IPS-15b (cell line): ENCODE measurements around the gene BAIAP2L2.
"Not testable (repeated sequence)": the region's sequence is repeated elsewhere in the genome, so short reads cannot be mapped to it uniquely, and the experiment has no call there.

ENCODE experiments used
- H3K27me3 ChIP-seq: one replicate; pipeline ENCODE4 v1.6.1; 2013; ENCODE audit warnings: low read length; ENCODE audit not compliant: control insufficient read depth, insufficient read depth
- H3K36me3 ChIP-seq: one replicate; pipeline ENCODE4 v1.6.1; 2013; ENCODE audit warnings: low read length; ENCODE audit not compliant: control insufficient read depth, insufficient read depth
- H3K4me1 ChIP-seq: one replicate; pipeline ENCODE4 v1.6.1; 2013; ENCODE audit warnings: mild to moderate bottlenecking, low read length; ENCODE audit not compliant: control insufficient read depth, insufficient read depth
- H3K4me3 ChIP-seq: one replicate; pipeline ENCODE4 v1.5.1; 2013; ENCODE audit warnings: low read depth, low read length
- H3K9ac ChIP-seq: one replicate; pipeline ENCODE4 v1.6.1; 2013; ENCODE audit warnings: low read depth, mild to moderate bottlenecking, low read length
- H3K9me3 ChIP-seq: one replicate; pipeline ENCODE4 v1.6.1; 2013; ENCODE audit warnings: mild to moderate bottlenecking, low read length; ENCODE audit not compliant: control insufficient read depth, insufficient read depth

The BAIAP2L2 gene

DNA sequence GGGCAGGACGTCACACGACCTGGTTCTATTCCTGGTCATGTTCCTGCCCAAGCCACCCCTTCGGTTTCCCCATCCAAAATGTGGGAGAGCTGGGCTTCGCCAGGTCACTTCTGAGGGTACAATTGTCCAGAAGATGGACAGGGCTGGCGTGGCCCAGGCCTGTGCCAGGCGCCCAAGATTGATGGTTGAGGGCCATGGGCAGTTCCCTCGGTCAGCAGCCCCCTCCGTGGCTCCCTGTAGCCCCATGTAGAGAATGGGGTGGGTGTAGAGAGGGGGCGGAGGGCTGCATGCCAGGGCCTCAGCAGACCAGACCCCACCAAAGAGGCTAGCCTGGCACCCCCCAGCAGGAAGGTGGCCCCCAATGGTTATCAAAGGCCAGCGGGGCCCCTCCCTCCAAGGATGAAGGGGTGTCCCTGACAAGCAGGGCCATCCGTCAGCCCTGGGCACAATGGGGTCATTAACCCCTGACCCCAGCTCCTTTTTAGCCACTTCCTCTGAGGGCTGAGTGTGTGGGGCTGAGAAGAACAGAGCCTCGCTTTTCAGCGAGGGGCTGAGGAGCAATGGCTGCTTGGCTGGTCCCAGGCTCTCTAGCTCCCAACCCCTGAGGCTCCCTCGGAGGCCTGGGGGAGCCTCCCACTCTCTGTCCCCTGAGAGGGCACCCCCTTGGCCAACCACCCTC is 64.3 kb downstream of the BAIAP2L2 start:
- no peak overlapping the region for H3K9ac ChIP-seq
- no peaks in the 10 kb centered on the region for H3K4me1 ChIP-seq
- no peaks in the 10 kb centered on the region for H3K9me3 ChIP-seq
- no peaks in the 10 kb centered on the region for H3K36me3 ChIP-seq
- H3K4me3 ChIP-seq, result no peak overlapping the region
- no peaks in the 10 kb centered on the region for H3K27me3 ChIP-seq

DNA sequence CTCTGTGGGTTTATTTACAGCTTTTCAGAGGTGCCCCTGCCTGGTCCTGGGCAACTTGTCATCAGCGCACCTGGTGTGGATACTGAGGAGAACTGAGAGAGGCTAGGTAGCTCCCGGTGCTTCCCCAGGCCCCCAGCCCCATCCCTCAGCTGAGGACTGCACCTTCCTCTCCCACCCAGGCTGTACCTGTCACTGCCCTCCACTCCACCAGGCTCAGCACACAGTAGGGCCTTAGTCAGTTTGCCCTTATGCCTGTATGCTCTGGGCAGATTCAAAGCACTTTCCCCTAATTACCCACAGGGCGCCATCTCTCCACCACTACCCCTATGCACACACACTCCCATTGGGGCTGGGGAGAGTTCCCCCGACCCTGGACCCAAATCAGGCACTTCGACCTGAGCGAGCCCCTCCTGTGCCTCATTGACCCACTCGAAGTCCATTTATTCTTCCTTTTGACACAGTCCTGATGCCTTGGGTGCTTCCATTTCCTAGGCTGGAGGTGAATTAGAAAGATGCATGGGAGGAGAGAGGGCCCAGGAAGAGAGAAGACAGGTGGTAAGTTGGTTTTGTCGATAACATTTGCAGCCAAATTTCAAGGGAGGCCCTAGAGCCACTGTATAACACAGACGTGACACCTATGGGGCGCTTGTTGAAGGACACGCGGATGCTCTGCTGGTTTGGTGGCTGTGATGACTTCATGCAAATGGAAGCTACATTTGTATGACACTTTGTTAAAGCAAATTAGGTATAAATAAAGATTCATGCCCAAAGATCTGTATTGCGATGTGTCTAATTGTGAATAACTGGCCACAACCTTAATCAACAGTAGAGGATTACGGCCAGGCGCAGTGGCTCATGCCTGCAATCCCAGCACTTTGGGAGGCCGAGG is 67.1 kb downstream of the BAIAP2L2 start:
- Histone ChIP-seq H3K9ac (no peak overlapping the region), H3K4me3 (no peak overlapping the region), H3K4me1 (no peaks in the 10 kb centered on the region), H3K9me3 (no peaks in the 10 kb centered on the region), H3K27me3 (no peaks in the 10 kb centered on the region), H3K36me3 (no peaks in the 10 kb centered on the region)

DNA sequence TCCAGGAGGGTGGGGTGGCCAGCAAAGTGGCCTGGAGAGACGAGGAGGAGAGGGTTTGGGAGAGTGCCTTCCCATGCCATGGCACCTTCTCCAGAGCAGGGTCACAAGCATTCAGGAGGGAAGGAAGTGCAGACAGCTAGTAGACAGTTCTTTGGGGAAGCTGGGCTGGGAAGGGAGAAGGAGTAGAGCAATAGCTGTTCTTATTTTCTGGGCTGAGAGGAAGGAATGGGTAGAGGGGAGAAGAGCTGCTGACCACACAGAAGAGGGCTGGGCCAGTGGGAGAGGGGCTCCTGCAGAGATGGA is 68.0 kb downstream of the BAIAP2L2 start:
- Histone ChIP-seq H3K27me3 (no peaks in the 10 kb centered on the region), H3K9ac (no peak overlapping the region), H3K9me3 (no peaks in the 10 kb centered on the region), H3K4me1 (no peaks in the 10 kb centered on the region), H3K4me3 (no peak overlapping the region), H3K36me3 (no peaks in the 10 kb centered on the region)

DNA sequence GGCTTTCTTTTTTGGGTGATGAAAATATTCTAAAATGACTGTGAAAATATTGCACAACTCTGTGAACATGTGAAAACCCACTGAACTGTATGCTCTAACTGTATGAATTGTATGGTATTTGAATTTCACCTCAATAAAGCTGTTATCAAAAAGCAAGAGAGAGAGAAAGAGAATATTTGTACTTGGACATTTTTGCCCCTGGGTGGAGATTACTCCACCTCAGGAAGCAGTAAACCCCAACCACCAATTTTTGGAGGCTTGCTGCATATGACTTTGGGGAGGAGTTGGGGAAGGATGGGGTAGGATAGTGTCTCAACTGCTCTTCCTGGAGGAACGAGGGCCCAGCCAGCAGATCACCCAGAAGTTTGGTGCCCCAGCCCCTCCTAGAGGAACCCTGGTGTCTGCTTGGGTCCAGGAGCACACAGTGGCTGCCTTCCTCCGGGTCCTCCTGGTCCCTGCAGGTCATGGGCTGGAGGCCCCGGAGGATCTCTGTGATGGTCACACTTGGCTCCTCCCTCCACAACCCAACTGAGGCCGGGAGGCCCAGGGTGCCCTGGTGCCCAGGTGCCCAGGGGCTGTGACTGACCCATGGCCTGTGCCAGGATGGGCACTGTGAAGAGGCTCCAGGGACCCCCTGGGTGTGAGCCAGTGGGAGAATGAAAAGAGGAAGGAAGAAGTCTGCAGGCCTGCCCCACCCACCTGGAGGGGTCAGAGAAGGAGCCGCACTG is 68.6 kb downstream of the BAIAP2L2 start:
- Histone ChIP-seq H3K4me1 (peaks cover 1% of the 10 kb centered on the region), H3K27me3 (no peaks in the 10 kb centered on the region), H3K4me3 (no peak overlapping the region), H3K36me3 (no peaks in the 10 kb centered on the region), H3K9me3 (no peaks in the 10 kb centered on the region), H3K9ac (no peak overlapping the region)

DNA sequence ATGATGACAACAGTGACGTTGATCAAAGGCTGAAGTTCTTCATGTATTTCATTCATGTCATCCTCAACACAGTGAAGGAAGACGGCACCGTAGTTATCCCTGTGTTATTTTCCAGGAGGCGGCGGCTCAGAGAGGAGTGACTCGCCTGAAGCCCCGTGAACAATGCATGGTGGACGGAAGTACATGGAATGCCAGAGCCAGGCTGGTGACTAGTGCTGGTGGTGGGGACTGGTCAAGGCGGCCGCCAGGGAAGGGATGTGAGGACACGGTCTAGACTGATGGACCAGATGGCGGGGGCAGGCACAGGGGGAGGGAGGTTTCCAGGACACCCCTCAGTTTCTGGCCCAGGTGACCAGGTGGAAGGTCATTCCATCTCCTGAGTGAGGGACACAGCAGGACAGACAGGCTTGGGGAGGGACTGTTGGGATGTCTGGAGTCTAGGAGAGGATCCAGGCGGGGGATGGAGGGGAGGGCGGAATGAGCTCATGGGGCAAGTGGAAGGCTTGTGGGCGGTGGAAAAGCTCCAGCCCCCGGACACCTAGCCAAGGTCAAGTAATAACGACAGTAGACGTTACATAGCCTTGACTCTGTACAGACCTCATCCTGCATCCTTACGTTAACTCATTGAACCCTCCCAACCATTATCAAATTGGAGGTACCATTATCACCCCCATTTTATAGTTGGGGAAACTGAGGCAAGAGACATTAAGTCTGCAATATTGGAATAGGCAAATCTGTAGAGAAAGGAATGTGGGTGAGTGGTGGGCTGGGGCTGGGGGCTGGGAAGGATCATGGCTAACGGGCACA is 69.3 kb downstream of the BAIAP2L2 start:
- no peaks in the 10 kb centered on the region for H3K9me3 ChIP-seq
- H3K36me3 ChIP-seq, result no peaks in the 10 kb centered on the region
- no peaks in the 10 kb centered on the region for H3K27me3 ChIP-seq
- no peak overlapping the region for H3K4me3 ChIP-seq
- no peak overlapping the region for H3K9ac ChIP-seq
- H3K4me1 ChIP-seq, result peaks cover 2% of the 10 kb centered on the region

DNA sequence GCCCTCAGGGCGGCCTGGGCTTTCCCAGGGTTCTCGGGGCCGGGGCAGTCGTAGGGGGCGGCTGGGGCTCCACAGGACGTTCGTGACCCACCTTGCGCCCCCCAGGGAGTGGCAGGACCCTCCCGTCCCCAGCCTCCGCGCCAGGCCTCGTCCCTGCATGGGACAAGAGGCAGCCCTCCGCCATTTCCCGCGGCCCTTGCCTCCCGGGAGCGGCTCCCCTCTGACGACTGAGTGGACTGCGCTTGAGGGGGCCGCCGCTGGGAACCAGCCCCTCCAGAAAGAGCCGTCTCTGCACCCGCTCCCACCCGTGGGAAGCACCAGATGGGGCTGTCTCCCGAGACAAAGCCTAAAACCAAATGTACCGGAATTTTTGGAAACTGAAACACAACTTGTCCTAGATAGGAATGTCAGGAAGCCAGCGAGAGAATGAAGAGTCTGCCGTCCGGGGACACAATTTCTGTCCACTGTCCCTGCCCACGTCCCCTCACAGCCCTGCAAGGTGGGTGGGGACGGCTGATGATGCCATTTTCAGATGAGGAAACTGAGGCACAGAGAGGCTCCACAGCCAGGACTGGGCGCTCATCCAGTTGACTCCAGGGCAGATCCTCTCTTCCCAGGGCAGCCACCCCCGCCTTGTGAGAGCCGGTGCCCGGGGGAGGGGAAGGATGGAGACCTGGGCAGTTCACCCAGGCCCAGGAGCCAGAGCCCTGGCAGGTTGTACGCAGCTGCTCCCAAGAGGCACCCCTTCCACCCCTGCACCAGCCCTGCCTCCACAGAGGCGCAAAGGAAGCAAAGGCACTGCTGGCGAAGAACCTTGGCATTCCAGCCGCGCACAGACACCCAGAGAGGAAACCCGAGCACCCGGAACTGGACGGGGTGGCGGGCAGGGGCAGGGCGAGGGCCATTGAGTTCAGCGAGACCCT is 71.3 kb downstream of the BAIAP2L2 start:
- Histone ChIP-seq H3K27me3 (no peaks in the 10 kb centered on the region), H3K4me3 (no peak overlapping the region), H3K4me1 (peaks cover 10% of the 10 kb centered on the region), H3K9ac (no peak overlapping the region), H3K36me3 (no peaks in the 10 kb centered on the region), H3K9me3 (no peaks in the 10 kb centered on the region)

DNA sequence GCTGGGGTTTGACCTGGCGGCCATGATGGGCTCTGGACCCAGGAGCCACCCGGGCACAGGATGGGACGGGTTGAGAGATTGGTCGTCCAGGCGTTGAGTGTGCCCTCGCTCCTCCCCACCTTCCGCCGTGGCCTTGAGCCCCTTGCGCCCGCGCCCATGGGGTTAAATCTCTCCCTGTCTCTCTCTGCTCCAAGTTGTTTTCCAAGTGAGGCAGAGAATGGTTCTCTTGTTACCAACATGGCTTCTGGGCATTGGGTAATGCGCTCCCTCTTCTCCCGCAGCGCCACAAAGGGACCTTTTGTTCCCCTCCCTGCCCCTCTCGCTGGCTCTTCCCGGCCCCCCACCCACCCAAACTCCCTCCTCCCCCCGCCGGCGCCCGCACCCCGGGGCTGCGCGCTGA is 72.1 kb downstream of the BAIAP2L2 start:
- no peak overlapping the region for H3K9ac ChIP-seq

DNA sequence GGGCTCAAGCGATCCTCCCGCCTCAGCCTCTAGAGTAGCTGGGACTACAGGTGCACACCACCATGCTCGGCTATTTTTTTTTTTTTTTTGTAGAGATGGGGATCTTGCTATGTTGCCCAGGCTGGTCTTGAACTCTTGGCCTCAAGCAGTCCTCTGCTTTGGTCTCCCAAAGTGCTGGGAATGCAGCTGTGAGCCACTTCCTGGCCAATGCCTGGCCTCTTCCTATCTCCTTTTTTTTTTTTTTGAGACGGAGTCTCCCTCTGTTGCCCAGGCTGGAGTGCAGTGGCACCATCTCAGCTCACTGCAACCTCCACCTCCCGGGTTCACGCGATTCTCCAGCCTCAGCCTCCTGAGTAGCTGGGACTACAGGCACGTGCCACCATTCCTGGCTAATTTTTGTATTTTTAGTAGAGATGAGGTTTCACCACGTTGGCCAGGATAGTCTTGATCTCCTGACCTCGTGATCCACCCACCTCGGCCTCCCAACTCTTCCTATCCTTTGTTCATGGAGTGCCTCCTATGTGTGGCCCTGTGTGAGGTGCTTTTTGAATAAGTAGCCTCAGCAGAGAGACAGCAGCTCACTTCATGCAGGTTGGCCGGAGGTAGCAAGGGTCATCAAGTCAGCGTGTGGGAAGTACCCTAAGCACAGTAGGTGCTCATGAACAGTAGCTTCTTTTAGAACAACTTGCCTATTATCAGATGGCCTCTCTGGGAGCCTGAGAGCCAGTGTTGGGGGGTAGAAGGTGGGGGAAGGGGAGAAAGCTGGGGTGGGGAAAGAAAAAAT is 72.9 kb downstream of the BAIAP2L2 start:
- H3K36me3 ChIP-seq, H3K9ac ChIP-seq, H3K4me3 ChIP-seq, H3K4me1 ChIP-seq, H3K27me3 ChIP-seq, H3K9me3 ChIP-seq: not testable (repeated sequence)

More for the DNA sequence above, 72.1 kb downstream of the BAIAP2L2 start:
- no peaks in the 10 kb centered on the region for H3K36me3 ChIP-seq
- no peaks in the 10 kb centered on the region for H3K27me3 ChIP-seq
- no peak overlapping the region for H3K4me3 ChIP-seq
- no peaks in the 10 kb centered on the region for H3K9me3 ChIP-seq
- peaks cover 10% of the 10 kb centered on the region for H3K4me1 ChIP-seq

DNA sequence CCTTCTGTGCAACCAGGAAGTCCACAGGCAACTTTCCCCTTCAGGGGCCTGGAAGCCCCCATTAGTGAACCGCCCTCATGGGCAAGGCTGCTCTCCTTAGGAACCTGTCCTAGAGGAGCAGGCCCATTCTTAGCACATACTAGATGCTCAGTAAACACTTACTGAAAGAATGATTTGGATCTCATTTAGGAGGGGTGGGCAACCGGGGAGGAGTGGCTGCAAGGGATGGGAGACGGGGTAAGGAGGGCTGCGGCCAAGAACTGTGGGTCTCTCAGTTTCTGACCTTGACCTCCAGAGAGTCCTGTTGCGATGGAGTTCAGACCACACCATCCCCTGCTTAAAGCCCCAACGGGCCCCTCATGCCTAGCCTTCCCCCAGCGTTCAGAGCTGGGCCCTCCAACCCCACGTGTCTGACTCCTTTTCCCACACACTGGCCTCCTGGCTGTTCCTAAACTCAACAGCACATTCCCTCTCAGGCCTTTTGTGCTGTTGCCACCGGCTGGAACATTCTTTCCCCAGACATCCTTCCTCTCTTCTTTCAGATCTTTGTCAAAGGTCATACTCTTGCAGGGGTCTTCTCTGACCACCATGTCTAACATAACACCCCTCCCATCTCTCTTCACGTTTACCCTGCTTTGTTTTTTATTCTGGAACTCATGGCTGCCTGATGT is 74.0 kb downstream of the BAIAP2L2 start:
- Histone ChIP-seq H3K27me3 (no peaks in the 10 kb centered on the region), H3K9ac (no peak overlapping the region), H3K36me3 (no peaks in the 10 kb centered on the region), H3K4me3 (no peak overlapping the region), H3K4me1 (peaks cover 10% of the 10 kb centered on the region), H3K9me3 (no peaks in the 10 kb centered on the region)

DNA sequence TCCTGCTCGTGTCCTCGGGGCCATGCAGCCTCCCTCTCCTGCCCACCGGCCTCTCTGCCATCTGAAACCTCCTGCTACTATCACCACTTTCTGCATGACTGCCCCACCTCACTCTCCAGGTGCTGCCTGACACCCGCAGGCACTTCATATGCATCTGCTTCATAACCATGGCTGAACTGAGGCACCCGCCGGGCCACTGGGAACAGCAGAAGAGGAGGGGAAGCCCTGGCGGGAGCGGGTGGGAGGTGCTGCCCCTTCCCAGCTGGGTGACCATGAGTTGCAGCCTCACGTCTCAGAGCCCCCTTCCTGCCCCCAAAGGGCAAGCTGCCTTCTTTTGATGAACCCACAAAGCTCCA is 75.0 kb downstream of the BAIAP2L2 start:
- no peaks in the 10 kb centered on the region for H3K9me3 ChIP-seq
- H3K4me1 ChIP-seq, result peaks cover 10% of the 10 kb centered on the region
- H3K27me3 ChIP-seq, result no peaks in the 10 kb centered on the region
- H3K4me3 ChIP-seq, result no peak overlapping the region
- no peak overlapping the region for H3K9ac ChIP-seq
- H3K36me3 ChIP-seq, result no peaks in the 10 kb centered on the region
